GM18858 (cell line): ENCODE measurements around the gene DPY30.
"Not testable (repeated sequence)": the region's sequence is repeated elsewhere in the genome, so short reads cannot be mapped to it uniquely, and the experiment has no call there.

Source experiments
- ATAC-seq: cut with Tn5 transposase; IDR thresholded peaks from one replicate; pipeline ENCODE4 v1.9.1; 2021; ENCODE audit not compliant: unreplicated experiment

Gene DPY30

GRCh38 chr2:32039447-32040219 lies at the start of gene DPY30:
Gene DPY30, minus strand, starts transcription at chr2:32039805. Its CDS starts 349 bp downstream, at chr2:32039456.
- peak; percentile 63 for ATAC-seq

GRCh38 chr2:32074134-32074506 lies 34.5 kb upstream of the DPY30 start:
- no peak for ATAC-seq

- no peak for ATAC-seq
Measured at GRCh38 chr2:32067549-32067948, 27.9 kb upstream of the DPY30 start.

- ATAC-seq, result no peak
Measured at GRCh38 chr2:32064713-32065112, 25.1 kb upstream of the DPY30 start.

GRCh38 chr2:32064021-32064601 lies 24.5 kb upstream of the DPY30 start:
- ATAC-seq, result peak; percentile 4

GRCh38 chr2:32063310-32064020 lies 23.9 kb upstream of the DPY30 start, which contains the start of gene SPAST:
Gene SPAST, plus strand, starts transcription at chr2:32063556. Its CDS starts 276 bp downstream, at chr2:32063832.
- peak; percentile 93 for ATAC-seq

- ATAC-seq, result no peak
Measured at GRCh38 chr2:32061973-32062861, 22.6 kb upstream of the DPY30 start.

- no peak for ATAC-seq
Measured at GRCh38 chr2:32061430-32061829, 21.8 kb upstream of the DPY30 start.

GRCh38 chr2:32060266-32060665 lies 20.7 kb upstream of the DPY30 start:
- ATAC-seq, result no peak

- ATAC-seq, result no peak
Measured at GRCh38 chr2:32058130-32058529, 18.5 kb upstream of the DPY30 start.

- not testable (repeated sequence) for ATAC-seq
Measured at GRCh38 chr2:32054583-32054982, 15.0 kb upstream of the DPY30 start.

- ATAC-seq, result no peak
Measured at GRCh38 chr2:32051836-32052439, 12.3 kb upstream of the DPY30 start.

GRCh38 chr2:32043561-32043960 lies 4.0 kb upstream of the DPY30 start:
- ATAC-seq, result no peak

- ATAC-seq, result not testable (repeated sequence)
Measured at GRCh38 chr2:32034198-32034887, 5.3 kb downstream of the DPY30 start.

- not testable (repeated sequence) for ATAC-seq
Measured at GRCh38 chr2:32018789-32019482, 20.7 kb downstream of the DPY30 start.

- no peak for ATAC-seq
Measured at GRCh38 chr2:32012872-32013271, 26.7 kb downstream of the DPY30 start.

GRCh38 chr2:32011485-32011960 lies 28.1 kb downstream of the DPY30 start:
- ATAC-seq, result no peak

- ATAC-seq, result peak; percentile 44
Measured at GRCh38 chr2:32010670-32011484, 28.7 kb downstream of the DPY30 start, which contains the start of gene MEMO1. Gene MEMO1, minus strand, starts transcription at chr2:32011008. Its CDS starts 761 bp downstream, at chr2:32010247.
